Measurements from ENCODE around the gene TKTL1.

- TF ChIP-seq CTCF (conservative IDR thresholded peaks at IDR 0.05; ENCODE audit: low read length) (no peak), EZH2phosphoT487 (IDR thresholded peaks at IDR 0.05; ENCODE audit: borderline replicate concordance) (no peak)
Observed at GRCh38 chrX:154354516-154354915, 58.9 kb downstream of the TKTL1 start.
